Occipital lobe (tissue), 2 donors: ENCODE measurements around the gene PRRT1B. TPM values are rescaled to one million over a fixed set of nuclear protein-coding genes. Genes with fewer than 3 reads are reported as not detected.
A peak's percentile ranks its signal among the peaks of the same experiment; 100 is the strongest.

ENCODE experiments used
- DNase-seq: peaks from one replicate; lab custom pipeline; 2025; lab: John Stamatoyannopoulos, UW
- total RNA-seq: library from RNA; depleted of rRNA; stranded (reverse); fragments of >200 nt; gene quantifications from one replicate; pipeline ENCODE4 v1.2.3, GENCODE V29; 2014

The PRRT1B gene
- total RNA-seq, 1 donor from 2014 or later: not detected

DNA sequence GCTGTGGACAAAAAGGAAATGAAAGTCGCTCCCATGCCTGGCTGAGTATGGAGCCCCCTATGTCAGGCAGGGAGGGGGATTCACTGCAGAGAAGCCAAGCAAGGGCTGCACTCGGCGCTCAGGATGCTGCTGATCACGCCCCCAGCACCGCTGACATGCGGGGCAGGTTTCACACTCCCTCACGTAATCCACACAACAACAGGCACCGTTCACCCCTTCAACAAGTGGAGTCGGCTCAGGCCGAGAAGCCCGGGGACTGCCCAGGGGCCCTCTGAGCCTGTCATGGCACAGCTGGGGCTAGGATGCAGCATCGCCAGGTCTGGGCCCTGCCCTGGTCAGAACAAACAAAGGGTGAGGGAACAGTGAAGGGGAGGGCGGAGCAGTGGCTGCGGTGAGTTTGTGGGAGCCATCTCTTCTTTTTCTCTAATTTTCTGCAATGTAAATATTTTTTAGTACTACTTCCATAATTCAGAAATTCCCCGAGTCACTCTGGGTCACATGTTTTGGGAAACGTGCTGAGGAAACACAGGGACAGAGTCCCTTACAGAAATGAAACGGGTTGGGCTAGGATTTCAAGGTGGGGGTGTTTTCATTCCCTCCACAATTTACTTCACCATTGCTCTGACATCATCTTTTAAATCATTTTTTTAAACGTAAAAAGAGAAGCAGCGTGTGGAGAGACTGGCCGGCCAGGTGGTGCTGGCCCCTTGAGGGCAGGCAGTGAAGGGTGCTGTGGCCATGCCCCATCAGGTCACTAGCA, 49.8 kb downstream of the PRRT1B start:
- DNase-seq: no peak

DNA sequence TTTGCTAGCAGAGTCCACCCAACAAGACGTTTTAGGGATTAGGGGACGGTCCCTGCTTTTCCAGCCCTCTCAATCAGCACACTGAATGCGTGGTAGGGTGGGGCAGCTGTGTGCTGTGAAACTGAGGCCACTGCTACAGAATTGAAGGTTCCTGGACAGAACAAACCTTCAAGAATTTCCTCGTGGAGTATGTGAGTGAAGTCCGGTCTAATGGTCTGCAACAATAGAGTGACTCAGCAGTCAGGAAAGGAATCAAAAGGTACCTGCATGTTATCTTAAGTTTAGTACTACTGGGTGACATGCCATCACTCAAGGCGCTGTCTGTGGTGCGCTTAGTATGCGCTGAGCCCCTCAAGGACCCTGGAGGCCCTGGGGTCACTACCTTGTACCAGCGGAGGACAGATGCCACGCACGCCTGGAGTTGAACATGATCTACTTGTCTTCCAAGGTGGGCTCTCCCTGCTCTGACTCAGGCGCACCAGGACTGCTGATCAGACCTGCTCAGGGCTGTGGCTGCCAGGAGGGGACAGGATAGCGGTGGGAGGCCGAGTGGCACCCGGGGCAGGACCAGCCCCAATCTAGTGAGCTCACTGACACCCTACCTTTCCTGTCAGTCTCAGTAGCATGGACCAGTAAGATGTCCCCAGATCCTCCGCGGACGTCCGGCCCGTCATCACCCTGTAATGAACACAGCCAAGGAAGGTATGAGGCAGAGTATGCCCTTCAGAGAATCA, 50.5 kb downstream of the PRRT1B start:
- no peak for DNase-seq

DNA sequence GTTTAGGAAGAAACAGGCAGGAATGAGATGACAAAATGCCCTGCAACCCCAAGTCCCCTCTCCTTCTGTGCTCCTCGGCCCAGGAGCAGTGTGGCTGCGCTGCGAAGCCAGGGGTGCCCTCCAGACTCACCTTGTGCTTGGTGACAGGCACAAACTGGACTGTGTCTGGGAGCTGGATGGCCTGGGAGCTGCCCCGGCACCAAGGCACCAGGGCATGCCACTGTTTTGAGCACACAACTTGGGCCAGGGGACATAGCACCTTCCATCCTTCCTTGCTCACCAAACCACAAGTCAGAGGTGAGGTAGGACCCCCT, 51.1 kb downstream of the PRRT1B start:
- no peak for DNase-seq

DNA sequence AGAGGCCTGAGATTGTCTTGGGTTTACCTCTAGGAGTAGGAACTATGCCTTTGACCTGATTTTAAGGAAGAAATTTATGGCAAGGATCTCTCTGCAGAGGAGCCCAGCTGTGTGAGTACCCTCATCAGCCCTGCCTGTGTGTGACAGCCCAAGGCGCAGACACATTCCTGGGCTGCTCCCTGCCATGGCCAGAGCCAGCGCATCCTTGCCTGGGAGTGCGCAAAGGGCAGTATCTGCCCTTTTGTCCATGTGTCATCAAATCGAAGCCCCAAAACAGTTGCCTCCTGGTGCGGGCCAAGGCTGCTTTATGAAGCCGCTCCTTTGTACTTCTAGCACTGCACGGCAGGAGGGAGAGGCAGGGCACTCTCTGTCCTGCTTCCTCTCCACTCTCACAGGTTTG, 51.9 kb downstream of the PRRT1B start:
- no peak for DNase-seq

DNA sequence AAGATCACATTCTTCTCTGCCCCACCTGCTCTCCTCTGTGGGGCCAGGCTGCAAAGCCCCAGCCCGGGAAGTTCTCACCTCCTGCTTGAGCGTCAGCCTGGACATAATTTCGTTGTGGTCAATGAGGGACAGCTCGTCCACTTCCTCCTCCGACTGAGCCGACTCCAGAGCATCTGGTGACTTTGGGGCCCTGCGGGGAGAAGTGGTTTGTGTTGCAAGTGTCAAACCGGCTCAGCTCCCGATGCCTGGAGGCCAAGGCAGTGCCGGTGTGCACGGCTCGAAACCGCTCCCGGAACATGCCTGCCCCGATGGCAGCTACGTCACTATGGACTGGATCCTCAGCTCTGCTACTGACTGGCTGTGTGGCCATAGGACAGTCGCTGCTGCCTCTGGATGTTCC, 52.8 kb downstream of the PRRT1B start:
- no peak for DNase-seq

DNA sequence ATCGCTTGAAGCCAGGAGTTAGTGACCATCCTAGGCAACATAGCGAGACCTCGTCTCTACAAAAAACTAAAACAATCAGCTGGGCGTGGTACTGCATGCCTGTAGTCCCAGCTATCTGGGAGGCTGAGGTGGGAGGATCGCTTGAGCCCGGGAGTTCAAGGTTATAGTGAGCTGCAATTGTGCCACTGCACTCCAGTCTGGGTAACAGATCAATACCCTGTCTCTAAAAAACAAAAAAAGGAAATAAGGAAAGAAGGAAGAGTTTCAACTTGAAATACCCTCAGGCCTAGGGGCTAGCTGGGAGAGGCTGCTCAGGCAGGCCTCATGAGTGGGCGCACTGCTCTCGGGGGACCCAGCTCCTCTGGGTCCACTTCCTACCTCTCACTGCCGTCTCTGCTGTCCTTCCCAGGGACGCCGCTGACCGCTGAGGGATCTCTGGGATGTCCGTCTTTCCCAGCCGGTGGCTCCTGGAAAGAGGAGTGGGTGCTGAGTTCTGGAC, 56.4 kb downstream of the PRRT1B start:
- DNase-seq: no peak

DNA sequence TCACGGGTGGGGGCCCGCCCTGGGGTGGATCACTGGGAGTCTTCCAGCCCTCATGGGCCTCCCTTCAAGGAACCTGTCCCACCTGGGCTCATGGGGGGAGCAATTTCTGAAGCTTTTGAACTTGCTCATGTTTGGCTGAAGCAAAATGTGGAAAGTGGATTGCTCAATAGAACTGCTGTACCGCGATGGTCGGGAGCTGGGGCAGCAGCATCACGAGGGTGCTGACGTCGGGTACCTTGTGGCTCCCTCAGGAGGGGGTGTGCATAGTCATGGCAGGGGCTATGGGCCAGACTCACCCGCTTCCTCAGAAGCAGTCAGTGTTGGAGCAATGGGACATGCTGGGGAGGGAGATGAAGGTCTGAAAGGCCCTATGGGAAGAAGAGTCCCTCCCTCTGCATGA, 57.9 kb downstream of the PRRT1B start:
- DNase-seq: no peak

DNA sequence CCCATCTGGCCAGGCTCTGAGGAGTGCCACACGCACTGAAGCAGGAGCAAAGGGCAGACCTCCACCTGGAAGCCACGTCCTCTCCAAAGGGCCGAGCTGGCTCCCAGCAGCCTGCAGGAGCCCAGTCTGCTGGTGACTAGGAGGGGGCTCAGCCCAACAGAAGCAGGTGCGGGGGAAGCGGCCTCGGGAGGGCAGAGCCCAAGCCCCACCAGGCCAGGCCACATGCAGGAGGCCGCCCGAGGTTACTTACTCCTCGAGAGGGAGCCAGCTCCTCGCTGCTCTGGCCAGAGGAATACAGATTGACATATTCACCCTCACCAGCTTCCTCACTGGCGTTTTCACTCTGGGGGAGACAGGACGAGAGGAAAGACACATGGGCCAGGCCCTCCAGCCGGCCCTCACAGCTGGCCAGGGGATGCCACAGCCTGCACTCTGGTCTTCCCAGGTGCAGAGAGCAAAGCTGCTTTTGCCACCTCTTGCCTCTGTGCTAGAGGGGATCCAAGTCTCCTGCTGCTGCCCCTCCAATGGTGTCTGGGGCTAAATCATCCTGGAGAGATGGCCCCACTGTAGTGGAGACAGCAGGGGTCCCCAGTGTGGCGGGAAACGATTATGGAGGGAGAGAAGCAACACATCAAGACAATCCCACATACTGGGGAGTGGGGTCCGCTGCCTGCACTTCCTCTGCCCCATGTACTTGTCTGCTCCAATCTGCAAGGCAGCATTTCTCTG, 58.6 kb downstream of the PRRT1B start:
- no peak for DNase-seq

DNA sequence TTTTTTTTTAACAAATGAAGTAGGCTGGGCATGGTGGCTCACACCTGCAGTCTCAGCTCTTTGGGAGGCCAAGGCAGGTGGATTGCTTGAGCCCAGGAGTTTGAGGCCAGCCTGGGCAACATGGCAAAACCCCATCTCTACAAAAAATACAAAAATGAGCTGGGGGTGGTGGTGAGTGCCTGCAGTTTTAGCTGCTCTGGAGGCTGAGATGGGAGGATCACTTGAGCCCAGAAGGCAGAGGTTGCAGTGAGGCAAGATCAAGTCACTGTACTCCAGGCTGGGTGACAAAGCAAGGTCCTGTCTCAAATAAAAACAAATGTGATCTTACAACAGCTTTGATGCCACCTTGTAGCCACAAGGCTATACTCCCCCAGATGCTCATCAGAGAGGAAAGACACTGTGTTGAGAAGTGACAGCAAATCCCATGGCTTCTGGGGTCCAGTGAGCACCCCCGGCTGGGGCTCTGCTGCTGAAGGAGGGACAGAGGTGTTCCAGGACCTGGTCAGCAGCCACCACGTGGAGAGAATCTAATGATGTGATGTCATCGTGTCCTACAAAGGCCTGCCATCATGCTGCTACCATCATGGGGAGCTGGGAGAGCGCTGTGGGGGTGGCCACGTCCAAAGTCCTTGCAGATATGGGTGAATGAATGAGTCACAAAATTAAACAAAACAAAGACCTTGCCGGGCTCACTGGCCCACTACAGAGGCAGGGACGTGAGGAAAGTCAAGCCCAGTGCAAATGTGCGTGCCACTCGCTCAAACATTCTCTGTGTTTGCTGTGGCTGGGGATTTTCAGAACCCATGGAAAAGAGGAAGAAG, 60.7 kb downstream of the PRRT1B start:
- no peak for DNase-seq

DNA sequence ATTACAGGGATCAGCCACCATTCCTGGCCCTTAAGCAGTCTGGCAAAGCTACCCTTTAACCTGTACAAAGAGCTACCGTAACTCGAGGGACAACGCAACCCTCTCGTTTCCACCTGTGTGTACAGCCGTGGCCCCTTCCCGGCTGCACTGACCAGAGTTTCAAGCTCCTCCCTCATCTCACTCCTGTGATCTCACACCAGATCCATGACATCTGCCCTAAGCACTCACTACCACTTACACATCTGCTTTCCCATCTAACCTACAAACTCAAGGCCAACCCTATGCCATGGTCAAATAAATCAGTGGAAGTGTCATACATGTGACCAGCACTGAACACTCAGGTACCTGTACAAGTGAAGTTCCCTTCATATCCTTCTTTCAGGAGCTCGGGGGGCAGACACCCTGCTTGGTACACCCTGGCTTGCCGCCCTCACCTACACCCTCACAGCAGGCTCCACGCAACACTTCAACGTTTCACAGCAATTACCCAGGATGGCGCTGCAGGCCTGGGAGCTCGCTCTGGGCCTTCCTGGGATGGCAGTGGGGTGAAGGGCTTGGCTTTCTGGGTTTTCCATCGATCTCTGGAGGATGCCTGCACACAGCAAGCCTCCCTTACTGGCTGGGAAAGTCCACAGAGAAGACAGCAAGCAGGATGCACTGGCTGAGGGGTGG, 61.7 kb downstream of the PRRT1B start:
- DNase-seq: no peak

DNA sequence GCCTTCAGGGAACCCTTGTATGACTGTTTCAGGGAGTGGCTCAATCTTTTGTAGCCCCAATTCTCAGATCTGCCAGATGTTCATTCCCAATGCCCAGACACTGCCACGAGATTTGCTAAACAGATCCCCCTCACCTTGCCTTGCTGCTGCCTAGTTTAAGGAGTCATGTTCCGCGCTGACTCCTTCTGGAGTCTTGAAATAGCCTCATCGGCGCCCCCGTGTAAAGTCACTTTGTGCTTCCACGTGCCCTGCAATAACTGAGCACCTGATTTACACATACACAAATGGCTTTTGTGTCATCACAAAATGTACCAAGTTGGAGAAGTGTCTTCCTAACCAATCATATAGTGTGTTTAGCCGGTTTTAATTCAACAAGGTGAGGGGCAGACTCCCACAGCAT, 62.3 kb downstream of the PRRT1B start:
- DNase-seq: no peak

DNA sequence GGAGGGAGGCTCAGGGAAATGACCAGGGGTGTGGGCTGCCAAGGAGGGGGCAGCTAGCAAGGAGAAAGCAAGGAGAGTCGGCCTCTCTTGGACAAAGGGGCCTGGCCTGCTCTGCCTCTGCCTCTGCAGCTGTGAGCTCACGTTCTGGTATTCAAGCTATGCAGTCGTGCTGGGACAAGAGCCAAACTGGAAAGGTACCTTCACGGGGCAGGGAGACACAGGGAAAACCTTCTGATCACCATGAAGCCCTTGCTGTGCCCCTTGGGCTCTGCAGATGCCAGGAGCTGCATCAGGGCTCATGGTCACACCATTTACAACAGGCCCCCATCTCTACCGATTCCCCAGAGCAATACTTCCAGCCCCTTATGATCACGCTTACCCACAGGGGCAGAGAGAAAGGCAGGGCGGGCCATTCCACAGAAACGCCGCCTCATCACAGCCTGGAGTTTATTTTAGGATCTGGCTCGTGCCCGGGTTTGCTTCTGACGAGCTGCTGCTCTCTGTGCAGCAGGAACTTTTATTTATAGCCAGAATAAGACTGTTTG, 63.2 kb downstream of the PRRT1B start:
- peak; percentile 64 for DNase-seq

Other genes starting within 250 kb of the PRRT1B start
- gene PRRC2B, start 151.4 kb upstream of the PRRT1B start, total RNA-seq: 118 TPM
- 34.5 TPM for gene POMT1, start 42.6 kb upstream of the PRRT1B start, total RNA-seq
- gene UCK1, start 14.3 kb upstream of the PRRT1B start, total RNA-seq: 13.3 TPM
- gene RAPGEF1, start 194.6 kb downstream of the PRRT1B start, total RNA-seq: 26.2 TPM